IPS DF 19.7 (cell line): ENCODE measurements around the gene SLC26A8.
"Not testable (repeated sequence)": the region's sequence is repeated elsewhere in the genome, so short reads cannot be mapped to it uniquely, and the experiment has no call there.

ENCODE experiments used
- DNase-seq: peaks from one replicate; pipeline ENCODE4 v3.0.0-alpha.2; 2013; ENCODE audit warnings: low read depth, low spot score

SLC26A8 gene

DNA sequence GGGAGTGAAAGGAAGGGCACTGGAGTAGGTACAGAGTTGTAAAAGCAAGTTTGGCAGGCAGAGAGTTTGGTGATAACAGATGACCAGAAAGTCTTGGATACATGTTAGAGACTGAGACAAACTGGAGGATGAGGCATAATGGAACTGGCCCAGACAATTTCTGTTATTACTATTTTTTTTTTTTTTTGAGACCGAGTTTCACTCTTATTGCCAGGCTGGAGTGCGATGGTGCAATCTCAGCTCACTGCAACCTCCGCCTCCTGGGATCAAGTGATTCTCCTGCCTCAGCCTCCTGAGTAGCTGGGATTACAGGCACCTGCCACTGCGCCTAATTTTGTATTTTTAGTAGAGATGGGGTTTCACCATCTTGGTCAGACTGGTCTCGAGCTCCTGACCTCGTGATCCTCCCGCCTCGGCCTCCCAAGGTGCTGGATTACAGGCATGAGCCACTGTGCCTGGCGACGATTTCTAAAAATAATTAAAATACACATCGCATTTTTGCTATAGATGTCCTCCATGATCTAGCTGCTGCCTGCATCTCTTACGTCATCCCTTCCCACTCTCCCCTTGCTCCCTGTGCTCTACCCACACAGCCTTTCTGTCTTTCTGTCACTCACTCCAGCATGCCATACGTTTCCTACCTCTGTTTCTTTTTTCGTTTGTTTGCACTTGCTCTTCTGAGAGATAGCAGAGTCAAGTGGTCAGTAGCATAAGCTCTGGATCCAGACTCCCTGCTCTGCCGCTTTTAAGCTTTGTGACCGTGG lies 26.7 kb upstream of the SLC26A8 start:
- DNase-seq: no peak

- DNase-seq: no peak
These were observed 25.9 kb upstream of the SLC26A8 start for GRCh38 chr6:36050305-36050704.

DNA sequence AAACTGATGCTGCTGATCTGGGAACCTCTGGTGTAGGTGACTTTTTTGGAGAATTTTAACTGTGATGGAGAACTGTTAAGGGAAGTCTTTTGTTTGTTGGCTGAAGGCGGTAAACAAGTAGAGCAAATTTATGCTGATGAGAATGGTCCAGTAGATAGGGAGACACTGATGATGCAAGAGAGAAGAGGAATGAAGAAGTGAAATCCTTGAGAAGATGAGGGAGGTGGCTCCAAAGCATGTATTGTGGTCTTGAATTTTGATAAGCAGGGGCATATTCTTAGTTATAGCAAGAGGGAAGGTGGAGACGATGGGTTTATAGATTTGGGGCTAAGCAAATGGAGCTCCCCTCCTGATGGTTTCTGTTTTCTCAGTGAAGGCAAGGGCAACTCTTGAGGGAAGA lies 25.1 kb upstream of the SLC26A8 start:
- no peak for DNase-seq

- no peak for DNase-seq
These were observed 18.3 kb upstream of the SLC26A8 start for GRCh38 chr6:36042618-36043260.

DNA sequence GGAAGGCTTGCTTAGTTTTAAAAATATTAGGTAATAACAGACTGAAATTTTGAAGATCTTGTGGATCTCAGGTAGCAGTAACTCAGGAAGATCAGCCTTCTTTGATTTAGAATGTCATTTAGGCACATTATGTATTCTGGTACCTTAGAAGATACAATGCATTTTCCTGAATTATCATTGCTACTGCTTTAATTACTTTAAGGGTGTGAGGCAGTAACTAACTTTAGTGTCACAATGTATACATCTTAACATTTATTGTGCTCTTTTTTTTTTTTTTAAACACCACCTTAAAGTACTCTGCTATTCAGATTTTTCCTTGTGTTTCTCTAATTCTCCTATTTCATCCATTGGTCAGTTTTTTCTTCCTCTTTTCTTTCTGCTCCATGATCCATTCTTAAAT lies 16.5 kb upstream of the SLC26A8 start:
- no peak for DNase-seq

DNA sequence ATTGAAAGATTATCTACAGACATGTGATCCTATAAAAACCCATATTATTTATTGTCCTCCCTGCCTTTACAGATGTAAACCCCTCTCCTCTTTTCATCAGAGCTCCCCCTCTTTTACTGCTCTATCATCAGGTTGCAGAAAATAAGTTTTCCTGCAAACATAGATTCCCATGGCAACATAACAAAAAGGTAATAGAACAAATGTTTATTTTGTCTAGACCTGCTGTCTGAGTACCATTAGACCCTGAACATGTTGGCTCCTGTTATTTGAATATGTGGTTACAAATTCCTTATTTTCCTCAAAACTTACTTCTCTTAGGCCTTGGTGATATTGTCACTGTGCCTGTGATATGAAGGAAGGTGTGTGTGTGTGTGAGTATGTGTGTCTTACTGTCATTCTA lies 14.7 kb upstream of the SLC26A8 start:
- no peak for DNase-seq

GRCh38 chr6:36038120-36038876 lies 13.9 kb upstream of the SLC26A8 start:
- no peak for DNase-seq

DNA sequence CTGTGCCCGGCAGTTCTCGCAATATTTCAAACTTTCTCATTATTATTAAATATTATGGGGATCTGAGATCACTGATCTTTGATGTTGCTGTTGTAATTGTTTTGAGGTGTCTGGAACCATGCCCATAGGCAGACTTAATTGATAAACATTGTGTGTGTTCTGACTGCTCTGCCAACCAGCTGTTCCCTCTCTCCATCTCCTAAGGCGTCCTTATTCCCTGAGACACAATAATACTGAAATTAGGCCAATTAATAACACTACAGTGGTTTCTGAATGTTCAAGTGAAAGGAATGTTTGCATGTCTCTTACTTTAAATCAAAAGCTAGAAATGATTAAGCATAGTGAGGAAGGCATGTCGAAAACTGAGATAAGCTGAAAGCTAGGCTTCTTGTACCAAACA lies 10.8 kb upstream of the SLC26A8 start:
- DNase-seq: no peak

DNA sequence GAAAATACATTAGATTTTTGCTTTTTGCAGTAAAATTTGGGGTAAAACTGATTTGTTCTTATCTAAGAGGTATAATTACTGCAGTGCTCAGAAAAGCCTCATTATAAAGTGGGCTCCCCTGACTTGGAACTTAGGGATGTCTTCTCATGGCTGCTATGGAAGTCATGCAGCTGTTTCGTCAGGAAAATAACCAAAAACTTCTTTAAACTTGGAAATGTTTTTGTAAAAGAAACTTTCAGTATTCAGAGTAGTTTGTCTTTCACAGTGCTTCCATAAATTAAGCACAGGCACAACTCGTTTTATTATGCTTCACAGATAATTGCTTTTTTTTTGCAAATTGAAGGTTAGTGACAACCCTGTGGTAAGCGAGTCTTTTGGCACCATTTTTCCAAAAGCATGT lies 10.0 kb upstream of the SLC26A8 start:
- no peak for DNase-seq

GRCh38 chr6:36033935-36034334 lies 9.5 kb upstream of the SLC26A8 start:
- no peak for DNase-seq

- DNase-seq: not testable (repeated sequence)
These were observed 8.7 kb upstream of the SLC26A8 start for GRCh38 chr6:36033144-36033543.

DNA sequence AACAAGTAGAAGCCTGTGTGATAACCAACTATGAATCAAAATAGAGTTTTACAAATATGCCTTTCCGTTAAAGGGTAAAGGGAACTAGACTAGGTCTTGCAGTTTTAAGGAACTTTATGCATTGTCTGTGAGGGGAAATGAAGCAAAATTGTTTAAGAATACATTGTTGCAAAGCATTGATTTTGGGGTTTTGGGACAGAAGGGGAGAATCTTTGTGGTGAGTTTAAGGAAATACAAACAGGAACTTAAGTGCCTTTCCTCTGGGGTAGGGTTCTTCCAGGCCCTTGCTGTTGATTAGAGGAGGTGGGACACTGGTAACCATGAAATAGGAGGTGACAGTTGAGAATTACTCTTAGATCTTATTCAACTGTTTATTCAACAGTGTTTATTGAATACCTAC lies 7.8 kb upstream of the SLC26A8 start:
- no peak for DNase-seq

GRCh38 chr6:36029464-36029863 lies 5.0 kb upstream of the SLC26A8 start:
- no peak for DNase-seq

- DNase-seq: no peak
These were observed 4.5 kb upstream of the SLC26A8 start for GRCh38 chr6:36028877-36029324.

DNA sequence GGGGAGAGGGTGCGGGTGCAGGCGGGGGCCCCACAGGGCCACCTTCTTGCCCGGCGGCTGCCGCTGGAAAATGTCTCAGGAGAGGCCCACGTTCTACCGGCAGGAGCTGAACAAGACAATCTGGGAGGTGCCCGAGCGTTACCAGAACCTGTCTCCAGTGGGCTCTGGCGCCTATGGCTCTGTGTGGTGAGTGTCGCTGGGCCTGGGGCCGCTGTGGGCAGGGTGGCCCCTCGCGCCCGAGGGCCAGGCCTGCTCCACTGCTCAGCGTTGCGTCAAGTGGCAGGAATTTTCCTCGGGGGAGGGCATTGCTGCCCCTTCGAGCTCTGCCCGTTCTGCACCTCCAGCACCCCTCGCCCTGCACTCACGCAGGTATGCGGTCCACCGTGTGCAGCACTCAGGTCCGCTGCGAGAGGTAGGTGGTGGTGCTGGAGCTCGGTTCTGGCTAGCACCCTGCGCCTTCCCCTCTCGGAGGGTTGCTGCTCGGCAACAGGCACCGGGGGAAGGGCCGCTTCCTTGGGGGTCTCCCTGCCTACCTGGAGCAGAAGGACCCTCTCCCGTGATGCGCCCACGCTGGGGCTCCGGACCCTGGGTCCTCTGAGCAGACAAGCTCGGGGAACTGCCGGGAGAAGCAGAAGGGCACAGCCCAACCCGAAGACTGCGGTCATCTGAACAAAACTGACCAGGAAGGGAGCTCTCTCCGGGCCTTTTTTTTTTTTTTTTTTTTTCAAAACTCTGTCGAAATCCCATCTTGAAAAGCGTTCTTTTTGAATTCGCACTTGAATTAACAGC lies 3.8 kb upstream of the SLC26A8 start:
- no peak for DNase-seq

DNA sequence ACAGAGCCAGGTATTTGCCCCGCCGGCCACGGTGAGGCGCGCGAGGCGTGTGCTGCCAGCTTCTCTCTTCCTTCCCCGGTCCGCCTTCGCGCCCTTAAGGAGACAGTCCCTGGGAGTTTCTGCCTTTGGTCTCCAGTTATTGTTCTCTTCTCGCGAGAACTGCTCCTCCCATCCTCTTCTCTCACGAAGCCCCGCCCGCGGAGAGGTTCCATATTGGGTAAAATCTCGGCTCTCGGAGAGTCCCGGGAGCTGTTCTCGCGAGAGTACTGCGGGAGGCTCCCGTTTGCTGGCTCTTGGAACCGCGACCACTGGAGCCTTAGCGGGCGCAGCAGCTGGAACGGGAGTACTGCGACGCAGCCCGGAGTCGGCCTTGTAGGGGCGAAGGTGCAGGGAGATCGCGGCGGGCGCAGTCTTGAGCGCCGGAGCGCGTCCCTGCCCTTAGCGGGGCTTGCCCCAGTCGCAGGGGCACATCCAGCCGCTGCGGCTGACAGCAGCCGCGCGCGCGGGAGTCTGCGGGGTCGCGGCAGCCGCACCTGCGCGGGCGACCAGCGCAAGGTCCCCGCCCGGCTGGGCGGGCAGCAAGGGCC lies 3.2 kb upstream of the SLC26A8 start, which contains the start of gene MAPK14:
Gene MAPK14 (plus strand): TSS at position 308 of the 587 bp plus-strand sequence. CDS start 350 bp downstream, outside the sequence.
- DNase-seq: peak; percentile 100

GRCh38 chr6:36025932-36026327 lies 1.5 kb upstream of the SLC26A8 start:
- no peak for DNase-seq

- no peak for DNase-seq
These were observed 955 bp upstream of the SLC26A8 start for GRCh38 chr6:36025260-36025931.

GRCh38 chr6:36020154-36020553 lies 4.3 kb downstream of the SLC26A8 start:
- DNase-seq: no peak

DNA sequence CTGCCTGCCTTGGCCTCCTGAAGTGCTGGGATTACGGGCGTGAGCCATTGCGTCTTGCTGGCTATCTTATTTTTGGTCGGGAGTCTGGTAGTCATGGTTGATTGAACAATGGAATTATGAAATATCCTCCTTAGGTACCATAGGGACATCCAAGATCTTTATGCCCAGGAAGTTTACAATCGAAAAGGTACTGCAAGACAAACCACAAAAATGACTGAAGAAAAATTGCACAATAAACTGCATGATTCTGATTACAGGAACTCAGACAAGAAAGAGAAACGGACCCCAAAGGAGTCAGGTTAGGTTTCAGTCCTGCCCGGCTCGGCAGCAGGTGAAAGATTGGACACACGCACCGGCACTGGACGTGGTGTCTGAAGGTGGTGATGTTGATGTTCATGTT lies 5.3 kb downstream of the SLC26A8 start:
- DNase-seq: no peak

DNA sequence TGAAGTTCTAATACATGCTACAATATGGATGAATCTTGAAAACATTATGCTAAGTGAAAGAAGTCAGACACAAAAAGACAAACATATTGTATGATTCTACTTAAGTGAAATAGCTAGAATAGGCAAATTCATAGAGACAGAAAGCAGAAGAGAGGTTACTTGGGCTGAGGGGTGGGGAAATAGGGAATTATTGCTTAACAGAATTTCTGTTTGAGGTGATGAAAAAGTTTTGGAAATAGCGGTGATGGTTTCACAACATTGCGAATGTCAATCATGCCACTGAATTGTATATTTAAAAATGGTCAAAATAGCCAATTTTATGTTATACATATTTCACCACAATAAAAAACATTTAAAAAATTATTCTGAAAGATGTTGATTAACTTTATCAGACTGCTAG lies 6.1 kb downstream of the SLC26A8 start:
- no peak for DNase-seq
